HCEC 1CT (cell line): ENCODE results near the gene HOXB8.

ENCODE experiments used
- DNase-seq: peaks from one replicate; pipeline ENCODE4 v3.0.0-alpha.2; 2017

The HOXB8 gene

GRCh38 chr17:48567209-48567608 lies 47.9 kb downstream of the HOXB8 start:
- no peak for DNase-seq

DNA sequence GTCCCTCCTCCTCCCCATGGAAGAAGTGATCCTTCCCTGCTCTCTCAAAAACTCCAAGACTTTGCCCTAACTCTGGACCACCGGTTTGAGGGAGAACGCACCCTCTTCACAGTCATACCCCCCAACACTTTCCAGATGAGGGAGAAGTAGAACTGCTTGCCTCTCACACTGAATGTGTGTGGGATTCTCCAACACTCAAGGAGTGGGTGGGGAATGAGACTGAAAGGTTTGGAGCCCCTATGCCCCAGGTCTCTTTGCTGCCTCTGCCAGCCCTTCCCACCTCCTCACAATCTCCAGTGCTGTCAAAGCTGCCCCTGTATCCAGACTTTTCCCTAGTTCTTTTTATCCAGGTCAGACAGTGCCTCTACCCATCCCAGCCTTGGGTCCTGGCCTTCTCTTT lies 48.4 kb downstream of the HOXB8 start:
- no peak for DNase-seq

DNA sequence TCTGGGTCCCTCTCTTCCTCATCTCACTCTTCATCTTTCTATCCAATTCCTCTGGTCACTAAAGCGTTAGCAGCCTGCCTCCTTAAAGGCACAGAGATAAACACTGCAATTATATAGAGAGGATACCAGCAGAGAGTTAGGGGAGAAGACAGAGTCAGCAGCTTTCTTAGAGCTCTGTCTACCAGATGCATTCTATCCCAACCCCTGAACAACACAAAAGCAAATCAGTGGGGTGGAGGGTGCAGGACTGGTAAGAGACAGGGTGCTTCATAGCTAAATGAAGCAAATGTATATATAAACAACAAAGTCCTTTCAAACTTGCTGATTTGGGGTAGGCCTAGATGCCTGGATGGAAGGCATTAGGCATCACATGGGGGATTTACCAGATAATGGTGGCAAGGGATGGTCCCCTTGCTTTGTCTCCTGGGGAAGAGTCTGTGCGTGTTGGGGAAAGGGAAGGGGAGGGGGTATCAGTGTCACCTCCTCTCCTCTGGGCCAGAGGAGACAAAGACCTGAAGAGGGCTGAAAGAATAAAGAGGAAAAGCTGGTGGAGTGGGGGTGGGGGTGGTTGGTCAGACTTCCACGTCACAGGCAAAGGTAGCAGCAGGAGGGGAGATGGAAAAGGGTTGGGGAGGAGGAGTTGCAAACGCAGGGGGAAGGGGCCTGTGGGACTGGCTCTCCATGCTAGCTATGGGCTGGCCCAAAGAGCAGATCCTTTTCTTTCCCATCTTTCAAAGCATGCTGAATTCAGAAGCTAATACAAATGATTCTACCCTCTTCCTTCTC lies 49.0 kb downstream of the HOXB8 start:
- no peak for DNase-seq

DNA sequence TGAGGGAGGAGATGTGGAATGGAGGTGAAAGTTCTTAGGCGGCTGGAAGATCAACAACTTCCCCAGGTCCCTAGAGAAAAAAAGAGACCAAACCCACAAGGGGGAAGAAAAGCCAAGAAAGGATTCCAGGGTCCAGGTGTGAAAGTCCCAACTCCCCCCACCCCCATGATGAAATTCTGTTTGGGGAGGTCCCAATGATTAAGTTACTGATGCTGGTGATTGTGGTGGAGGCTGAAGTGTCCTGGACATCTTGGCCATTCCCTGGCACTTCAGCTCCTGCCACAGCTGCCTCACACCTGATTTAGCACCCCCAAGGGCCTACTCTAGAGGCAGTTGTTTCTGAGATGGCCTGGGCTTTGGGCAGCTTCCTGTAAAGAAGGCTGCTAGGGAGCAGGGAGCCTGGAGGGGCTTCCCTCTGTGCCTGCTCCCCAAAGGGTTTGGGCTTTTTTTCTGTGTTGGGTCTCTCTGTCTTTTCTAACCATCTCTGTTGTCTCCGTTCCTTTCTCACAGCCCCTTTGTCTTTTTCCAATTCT lies 50.0 kb downstream of the HOXB8 start:
- no peak for DNase-seq

DNA sequence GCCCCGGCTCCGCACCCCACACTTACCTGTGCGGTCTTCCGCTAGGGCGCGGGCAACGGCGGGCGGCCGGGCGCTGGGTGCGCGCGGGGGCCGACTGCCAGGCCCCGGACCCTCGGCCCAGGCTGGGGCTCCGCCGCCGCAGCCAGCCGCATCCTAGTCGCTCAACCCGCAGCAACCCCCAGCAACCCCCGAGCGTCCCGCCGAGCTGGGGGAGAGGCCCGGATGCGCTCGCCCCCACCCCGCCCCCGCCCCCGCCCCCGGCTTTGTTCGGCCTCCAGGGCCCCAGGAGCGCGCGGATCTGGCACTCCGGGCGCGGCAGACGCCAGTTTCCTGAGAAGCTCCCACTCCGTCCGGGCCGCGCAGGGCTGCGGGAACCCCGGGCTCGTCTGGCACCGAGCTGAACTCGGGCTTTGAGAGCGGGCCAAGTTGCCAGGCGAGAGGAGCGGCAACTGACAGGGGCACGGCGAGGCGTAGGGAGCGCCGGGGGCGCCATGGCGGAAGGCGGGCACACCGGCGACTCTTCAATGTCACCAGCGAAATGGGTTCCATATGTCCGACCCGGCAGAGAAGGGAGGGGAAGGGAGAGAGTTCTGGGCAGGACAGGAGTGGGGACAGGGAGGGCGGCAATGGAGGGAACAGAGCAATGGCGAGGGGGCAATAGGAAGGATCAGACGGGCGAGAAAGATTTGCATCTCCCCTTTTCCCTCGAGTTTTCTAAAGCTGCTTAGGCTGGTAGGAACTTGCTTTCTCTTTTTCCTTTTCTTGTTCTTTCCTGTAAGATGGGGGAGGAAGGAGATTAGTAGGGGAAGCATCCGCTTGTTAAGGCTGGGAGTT lies 50.7 kb downstream of the HOXB8 start:
- no peak for DNase-seq

GRCh38 chr17:48563867-48564187 lies 51.3 kb downstream of the HOXB8 start:
- DNase-seq = no peak

DNA sequence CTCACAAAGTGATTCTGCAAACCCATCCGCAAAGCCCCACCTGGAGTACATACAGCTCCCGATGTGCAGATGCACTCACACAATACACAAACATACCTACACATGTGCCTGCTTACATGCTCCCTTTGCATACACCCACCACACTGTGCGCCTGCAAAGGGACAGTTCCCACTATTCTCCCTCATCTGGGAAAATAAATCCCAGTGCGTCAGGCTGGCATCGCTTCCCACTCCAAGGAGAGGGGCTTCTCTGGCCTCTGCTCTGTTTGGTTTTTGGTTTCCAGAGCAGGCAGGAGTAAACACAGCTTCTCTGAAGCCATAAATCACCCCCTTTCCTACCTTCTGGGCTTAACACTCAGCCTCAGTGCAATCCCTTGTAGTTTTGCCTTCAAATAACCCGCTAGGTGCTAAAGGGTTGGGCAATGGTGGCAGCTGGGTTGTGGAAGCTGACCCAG lies 51.7 kb downstream of the HOXB8 start:
- no peak for DNase-seq

DNA sequence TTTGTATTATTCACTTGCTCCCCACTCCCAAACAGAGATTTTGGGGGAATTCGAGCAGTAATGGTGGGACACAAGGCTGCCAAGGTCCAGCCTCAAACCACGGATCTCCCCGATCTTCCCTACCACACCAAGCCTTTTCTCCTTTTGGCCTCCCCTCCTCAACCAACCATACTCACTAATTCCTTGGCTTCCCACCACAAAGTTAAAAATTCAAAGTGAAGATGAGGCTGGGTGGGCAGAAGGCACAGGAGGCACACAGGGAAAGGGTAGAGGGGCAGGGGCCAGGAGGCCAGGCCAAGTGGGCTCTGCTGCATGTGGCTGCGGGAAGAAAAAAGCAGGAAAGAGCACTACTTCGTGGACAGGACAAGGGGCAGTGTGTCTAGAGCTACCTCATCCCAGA lies 52.2 kb downstream of the HOXB8 start:
- no peak for DNase-seq
